HK-2 (cell line): ENCODE results near the gene FMN2.
"Not testable (repeated sequence)": the region's sequence is repeated elsewhere in the genome, so short reads cannot be mapped to it uniquely, and the experiment has no call there.

ENCODE experiments used
- DNase-seq: peaks from one replicate; pipeline ENCODE4 v3.0.0-alpha.2; 2018; ENCODE audit not compliant: unreplicated experiment

Gene FMN2

DNA sequence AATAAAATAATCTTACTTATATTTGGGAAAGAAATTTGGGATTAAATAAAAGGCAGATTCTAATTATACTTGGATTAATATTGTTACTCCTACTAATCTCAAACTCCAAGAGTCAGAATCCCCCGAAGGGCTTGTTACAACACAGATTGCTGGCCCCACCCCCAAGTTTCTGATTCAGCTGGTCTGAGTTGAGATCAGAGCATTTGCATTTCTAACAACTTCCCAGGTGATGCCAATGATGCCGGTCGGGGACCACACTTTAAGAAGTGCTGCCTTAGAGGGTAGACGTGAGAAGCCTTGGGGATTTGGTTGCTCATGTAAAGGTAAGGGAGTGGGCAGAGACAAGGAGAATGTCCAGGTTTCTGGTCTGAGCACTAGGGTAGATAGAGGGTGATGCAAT lies 47.2 kb downstream of the FMN2 start:
- DNase-seq, result no peak

DNA sequence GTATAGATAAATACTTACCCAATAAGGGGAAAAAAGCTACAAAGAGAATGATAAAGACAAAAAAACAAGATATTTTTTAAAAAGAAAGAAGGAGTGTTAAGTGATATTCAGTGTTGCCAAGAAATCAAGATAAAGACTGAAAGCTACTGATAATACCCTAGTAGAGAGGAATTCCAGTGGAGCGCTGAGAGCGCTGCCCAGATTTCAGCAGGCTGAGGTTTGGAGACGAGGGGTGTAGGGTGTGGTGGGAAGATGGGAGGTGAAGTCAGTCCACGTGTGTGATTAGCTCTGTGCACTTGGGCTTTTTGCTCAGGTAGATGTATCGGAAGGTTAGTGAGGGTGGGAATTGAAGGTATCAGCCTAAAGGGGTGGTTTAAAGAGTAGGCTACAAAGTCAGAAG lies 47.8 kb downstream of the FMN2 start:
- DNase-seq, result no peak

DNA sequence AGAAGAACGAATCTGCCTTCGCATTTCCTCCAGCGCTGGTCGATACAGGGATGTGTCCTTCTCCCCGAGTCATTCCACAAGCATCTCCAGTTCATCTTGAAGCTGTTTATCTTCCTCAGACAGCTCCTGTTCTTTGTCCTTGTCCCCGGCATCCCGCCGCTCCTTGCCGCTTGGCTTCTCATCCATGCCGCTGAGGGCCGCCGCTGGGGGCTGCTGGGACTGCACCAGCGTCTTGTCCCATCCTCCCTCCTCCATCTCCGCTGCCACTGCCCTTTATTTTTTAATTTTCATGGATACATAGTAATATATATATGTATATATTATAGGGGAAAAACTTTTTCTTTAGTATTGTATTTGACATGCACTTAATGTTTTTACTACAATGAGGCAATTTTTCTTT lies 53.4 kb downstream of the FMN2 start:
- DNase-seq, result no peak

DNA sequence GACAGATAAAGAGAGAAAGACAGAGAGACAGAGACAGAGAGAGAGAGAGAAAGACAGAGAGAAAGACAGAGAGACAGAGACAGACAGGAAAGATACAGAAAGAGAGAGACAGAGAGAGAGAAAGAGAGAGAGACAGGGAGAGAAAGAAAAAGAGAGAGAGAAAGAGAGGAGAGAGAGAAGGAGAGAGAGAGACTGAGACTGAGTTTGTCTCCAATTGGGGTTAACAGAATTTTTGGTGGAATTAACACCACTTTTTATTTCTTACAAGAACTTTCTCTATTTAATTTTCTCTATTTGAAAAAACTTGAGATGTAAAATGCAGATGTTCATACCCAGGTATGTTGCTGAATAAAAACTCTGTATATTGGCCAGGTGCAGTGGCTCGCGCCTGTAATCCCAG lies 56.6 kb downstream of the FMN2 start:
- no peak for DNase-seq

DNA sequence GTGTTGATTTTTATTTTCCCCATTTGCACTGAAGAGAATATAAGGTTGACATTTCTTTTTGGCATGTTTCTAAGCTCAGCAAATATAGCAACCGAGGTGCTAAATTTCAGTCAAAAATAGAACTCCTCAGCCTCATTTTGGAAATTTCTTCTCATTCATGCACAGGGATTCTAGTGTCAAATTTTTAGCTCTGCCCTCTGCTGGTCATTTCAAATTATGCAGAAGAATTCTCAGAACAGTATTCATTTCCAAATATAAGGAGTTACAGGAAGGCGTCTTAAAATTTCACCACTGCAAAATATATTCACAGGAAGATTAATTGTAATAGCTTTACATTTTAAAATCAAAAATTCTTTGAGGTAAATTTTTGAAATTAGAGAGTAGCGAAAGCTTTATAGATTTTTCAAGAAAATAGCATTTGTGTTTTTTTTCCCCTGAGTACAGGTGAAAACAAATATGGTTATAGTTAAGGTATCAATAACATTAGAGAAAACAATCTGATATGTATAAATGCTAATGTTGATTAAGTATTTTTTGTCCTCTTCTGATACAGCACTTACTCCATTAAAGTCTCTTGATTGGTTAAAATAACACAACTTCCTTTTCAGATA lies 57.9 kb downstream of the FMN2 start:
- DNase-seq, result no peak

DNA sequence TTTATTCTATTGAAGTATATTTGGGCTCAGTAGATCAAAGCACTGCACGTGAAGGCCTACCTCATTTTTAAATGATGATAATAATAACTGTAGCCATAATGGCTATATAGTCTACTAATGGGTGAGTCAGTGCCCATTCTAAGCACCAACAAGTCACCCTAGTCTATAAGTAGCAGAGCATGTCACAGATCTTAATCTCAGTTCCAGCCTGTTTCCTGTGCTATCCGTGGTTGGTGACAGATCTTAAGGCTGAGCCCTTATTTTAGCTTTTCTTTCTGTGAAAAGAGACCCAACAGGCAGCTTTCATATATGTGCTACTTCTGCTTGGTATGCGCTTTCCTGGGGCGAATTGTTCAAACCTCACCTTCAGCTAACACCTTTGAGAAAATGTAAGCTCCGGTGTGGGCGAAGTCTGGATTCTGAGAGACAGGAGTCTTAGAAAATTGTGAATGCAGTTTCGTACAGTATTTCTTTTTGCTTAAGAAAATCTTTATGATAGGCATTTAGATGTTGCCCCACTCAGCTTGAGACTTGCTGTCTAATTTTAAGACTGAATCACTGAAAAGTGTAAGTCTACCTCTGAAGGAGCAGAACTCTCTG lies 59.6 kb downstream of the FMN2 start:
- DNase-seq, result no peak

DNA sequence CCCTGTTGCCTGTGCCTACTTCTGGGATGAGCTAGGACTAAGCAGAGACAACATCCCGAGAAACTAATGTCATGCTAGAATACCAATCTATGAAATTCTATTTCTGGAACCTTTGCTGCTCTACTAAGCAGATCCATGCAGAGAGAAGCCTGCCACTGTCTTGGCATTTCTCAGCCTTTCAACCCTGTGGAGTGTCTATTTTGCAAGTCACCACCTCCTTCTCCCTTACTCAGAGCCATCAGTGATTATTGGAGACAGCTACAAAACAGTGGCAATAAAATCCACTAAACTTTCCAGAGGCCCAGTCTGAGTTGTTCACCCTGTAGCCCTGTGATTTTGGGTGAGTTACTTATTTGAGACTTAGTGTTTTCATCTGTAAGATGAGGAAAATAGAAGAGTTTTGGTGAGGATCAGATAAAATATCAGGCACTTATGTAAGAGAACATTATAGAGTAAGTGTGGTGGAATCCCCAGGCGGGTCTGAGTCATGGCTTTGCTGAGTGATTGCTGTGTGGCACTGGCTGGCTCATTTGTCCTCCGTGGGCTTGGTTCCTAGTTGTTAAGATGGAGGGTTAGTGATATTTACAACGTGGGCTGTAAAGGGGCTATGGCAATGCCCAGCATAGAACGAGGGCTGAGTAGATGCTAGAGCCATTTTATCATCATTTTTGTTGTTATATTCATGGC lies 61.1 kb downstream of the FMN2 start:
- DNase-seq, result no peak

DNA sequence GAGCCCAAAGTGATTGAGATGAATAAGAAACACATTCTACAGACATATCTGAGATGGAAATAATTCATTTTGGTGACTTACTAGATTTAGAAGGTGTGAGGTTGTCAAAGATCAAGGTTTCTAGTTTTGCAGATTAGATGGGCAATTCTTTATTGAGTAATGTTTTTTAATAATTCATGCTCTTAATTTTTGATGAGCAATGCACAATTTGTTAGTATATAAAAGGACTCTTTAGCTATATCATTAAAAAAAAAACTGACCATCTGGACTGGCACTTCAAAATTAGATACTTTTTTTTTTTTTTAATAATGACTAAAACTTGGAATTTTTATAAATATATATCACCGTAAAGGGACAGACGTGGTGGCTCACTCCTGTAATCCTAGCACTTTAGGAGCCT lies 63.9 kb downstream of the FMN2 start:
- DNase-seq, result no peak

DNA sequence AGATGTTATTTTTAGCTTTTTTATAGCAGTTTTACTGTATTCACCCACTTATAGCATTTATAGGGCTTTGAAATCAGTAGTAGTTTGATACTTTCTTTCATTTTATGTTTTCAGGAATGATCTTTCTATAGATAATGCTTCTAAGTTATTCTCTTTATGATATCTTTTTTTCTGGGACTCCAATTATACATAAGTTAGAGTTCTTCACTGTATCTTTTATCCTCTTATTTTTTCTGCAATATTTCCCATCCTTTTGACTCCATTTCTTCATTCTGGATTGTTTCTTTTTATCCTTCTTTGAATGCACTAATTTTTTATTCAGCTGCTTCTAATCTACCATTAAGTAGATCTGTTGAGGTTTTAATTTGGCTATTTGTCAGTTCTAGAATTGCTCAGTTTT lies 73.1 kb downstream of the FMN2 start:
- no peak for DNase-seq

DNA sequence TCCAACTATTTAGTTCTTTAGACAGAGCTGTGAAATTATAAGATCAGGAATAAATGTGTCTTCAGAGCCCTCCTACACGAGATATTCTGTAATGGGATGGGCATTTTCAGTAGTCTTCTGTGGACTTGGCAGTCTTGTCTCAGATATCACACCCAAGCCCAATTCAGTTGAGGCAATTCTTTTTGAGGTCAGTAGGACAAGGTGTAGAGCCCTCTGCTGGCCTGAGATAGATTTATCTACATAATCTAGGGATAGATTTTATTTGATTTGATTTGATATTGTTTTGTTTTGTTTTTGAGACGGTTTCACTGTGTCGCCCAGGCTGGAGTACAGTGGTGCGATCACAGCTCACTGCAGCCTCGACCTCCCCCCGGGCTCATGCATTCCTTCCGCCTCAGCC lies 77.5 kb downstream of the FMN2 start:
- DNase-seq, result no peak

DNA sequence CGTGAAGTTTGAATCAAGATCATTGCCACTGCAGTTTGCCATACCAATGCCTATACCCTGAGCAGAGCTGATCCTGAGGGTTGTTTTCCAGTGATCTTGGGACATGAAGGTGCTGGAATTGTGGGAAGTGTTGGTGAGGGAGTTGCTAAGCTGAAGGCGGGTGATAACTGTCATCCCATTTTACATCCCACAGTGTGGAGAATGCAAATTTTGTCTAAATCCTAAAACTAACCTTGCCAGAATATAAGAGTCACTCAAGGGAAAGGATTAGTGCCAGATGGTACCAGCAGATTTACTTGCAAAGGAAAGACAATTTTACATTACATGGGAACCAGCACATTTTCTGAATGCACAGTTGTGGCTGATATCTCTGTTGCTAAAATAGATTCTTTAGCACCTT lies 78.6 kb downstream of the FMN2 start:
- no peak for DNase-seq

DNA sequence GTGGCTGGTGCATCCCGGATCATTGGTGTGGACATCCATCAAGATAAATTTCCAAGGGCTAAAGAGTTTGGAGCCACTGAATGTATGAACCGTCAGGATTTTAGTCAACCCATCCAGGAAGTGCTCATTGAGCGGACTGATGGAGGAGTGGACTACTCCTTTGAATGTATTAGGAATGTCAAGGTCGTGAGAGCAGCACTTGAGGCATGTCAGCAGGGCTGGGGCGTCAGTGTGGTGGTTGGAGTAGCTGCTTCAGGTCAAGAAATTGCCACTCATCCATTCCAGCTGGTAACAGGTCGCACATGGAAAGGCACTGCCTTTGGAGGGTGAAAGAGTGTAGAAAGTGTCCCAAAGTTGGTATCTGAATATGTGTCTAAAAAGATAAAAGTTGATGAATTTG lies 79.1 kb downstream of the FMN2 start:
- no peak for DNase-seq

DNA sequence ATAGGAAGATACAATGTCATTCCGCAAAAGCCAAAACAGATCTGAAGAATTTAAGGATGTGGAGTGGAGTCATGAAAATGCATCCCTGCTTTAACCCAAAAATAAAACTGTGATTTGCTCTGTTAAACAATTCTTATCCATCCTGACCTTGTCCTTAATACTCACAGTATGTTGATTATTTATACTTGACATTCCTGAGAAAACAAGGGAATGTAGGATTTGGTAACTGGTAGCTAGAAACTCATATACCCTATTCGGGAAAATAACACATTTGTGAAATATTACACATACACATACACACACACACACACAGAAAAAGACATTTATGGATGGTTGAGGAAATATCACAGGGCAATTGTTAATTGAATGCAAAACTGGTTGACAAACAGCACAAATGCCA lies 80.2 kb downstream of the FMN2 start:
- DNase-seq, result no peak

DNA sequence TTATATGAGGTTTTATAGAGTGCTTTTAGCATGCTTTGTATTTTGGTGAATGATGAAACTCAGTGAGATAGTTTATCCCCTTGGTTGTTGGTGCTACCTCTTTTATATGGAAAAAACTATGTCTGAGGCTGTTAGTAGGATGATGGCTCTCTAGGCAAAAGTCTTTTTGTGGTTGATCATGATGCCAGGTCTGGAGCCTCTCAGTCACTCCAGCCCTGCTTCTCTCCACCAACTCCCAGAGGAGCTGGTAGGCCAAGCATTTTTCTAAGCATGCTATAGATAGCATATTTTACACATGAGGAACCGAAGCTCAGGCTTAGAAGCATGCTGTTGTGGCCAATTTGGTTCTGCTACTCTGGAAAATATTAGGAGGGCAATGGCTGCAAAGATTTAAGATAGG lies 82.2 kb downstream of the FMN2 start:
- DNase-seq, result no peak

DNA sequence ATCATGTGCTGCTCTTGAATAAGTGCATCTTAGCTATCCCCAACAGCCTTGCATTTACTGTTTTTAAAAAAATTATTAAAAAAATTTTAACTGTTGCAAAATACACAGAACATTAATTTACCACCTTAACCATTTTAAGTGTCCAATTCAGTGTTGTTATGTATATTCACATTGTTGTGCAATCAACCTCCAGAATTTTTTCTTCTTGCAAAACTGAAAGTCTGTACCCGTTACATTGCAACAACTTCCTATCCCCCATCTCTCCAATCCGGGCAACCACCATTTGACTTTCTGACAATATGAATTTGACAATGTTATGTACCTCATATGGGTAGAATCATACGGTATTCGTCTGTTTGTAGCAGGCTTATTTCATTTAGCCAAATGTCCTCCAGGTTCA lies 83.1 kb downstream of the FMN2 start:
- no peak for DNase-seq

DNA sequence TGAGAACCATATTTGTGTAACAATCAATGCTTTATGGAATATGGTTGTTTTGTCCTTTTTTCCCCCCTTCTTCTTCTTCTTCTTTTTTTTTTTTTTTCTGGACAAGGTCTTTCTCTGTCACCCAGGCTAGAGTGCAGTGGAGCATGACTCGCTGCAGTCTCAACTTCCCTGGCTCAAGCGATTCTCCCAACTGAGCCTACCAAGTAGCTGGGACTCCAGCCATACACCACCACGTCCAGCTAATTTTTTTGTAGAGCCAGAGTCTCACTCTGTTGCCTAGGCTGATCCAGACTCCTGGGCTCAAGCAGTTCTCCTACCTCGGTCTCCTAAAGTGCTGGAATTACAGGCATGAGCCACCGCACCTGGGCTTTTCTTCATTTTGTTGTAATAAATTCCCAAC lies 86.7 kb downstream of the FMN2 start:
- DNase-seq, result no peak

DNA sequence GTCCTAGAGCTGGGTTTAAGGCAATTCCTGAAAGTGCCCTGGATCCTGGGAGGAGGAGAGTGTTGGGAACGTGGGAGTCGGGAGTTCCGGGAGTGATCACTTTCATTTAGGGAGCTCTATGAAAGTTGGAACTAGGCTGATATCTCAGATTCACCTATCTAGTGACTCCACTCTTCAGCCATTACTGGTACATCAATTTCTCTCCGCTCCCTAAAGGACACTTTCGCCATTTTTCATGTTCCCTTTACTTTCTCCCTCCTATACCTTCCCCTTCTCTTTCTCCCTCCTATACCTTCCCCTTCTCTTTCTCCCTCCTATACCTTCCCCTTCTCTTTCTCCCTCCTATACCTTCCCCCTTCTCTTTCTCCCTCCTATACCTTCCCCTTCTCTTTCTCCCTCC lies 93.0 kb downstream of the FMN2 start:
- DNase-seq, result not testable (repeated sequence)

DNA sequence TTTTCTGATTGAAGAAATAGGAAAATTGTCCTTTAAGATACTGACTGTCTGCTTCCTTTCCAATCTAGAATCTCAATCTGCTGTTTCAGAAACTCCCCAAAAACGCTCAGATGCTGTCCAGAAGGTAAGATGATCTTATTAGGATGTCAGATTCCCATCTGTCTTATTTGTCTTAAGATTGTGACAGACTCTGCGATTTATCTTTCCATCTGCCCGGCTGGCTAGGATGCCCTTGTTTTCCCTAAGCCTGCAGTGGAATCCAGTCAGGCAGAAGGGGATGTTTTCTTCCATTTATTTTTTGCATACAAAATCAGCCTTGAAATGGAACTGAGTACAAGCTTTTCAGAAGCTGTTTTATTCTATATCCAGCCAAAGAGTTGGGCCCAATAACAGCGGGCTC lies 96.5 kb downstream of the FMN2 start:
- no peak for DNase-seq

DNA sequence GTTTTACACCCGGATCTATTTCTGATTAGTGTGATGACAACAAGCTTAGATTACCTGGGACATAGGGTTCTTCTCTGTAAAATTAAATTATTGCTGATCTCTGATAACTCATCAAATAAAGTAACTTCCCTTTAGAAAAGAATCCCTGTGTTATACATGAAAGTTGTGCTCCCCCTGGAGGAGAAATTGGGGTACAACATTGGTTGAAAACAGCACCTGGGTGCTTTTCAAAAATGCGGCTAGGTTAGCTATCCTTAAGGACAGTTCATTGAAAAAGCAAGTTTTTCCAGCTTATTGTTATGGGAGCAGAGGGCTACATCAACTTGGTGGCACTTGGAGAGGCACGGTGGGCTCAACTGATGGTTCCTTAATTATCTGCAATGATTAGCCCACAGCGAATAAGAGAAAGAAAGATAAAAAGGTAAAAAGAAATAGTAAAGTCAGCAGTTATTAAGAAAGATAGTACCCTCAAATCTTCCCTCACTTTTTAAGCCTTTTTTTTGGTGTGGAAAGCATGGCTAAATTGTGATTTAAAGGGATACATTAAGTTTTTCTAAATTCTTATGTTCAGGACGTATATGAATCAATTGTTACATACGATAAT lies 97.8 kb downstream of the FMN2 start:
- peak; percentile 25 for DNase-seq

DNA sequence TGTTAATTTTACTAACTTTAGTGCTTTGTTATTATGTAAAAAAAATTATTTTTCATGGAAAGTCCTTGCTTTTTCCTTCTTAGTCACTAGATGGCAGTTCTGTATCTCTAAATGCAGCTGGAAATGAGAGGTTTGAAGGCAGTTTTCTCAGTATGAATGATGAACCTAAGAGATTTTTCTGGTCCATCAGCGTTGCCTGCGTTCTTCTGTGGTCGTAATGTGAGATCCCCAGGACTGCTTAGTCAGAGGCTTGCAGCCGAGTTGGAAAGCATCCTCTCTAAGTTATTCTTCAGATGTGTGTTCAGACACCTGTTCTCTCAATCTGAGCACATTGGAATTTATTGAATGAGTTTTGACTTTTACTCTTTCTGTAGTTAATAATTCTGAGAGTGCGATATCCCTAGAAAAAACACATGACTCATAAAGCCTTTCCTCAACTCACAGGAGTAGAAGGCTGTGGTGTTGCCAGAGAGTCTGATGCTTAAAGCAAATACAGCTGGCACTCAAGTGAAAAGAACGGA lies 99.3 kb downstream of the FMN2 start:
- peak; percentile 51 for DNase-seq

DNA sequence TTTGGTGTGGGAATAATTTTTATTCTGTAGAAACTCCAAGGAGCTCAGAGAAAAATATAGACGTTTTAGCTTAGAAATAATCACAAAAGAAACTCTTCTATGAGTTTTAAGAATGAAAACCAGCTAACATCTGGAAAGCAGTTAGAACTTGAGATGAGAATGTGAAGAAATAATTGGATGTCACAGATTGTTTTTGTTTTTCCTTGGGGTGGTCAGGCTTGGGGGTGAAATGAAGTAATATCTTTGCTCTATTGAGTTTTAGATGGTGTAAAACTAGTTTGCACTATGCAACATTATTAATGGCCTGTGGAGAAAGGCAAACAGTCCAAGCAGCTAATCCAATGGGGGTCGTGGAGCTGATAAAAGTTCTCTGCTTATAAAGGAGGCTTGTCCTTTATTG lies 101.2 kb downstream of the FMN2 start:
- no peak for DNase-seq

DNA sequence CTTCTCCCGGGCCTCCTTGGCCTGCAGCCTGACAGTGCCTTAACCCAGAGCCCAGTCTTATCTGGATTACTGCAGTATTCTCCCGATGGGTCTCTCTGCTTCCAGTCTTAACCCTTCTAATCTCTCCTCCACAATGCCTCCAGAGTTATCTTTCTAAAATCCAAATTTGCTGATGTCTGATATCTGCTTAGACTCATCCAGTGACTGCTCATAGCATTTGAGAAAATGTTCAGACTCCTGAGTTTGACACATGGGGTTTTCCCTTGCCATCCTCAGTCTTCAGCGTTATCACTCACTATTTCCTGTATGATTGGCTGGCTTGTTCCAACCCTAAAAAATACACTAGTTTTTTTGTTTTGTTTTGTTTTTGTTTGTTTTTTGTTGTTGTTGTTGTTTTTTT lies 102.0 kb downstream of the FMN2 start:
- no peak for DNase-seq

DNA sequence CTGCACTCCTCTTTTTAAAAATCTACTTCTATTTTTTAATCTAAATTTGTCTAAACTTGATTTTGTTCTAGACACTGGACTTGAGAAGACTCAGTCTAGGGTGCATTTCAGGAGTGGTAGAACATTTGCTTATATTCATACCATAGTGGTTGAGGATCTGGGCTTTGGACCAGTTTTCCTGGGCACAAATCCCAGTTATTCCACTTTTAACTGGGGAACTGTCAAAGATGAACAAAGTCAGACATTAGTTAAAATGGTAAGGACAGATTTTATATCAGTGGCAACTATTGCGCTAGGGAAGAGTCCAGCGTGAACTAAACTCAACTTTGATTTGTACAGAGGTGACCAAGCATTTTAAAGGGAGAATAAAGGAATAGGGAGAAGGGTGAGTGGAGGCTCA lies 102.4 kb downstream of the FMN2 start:
- no peak for DNase-seq
